ENCODE data around the gene DSEL.

The DSEL gene

GRCh38 chr18:67500522-67501205 is 15.9 kb downstream of the DSEL start:
- DNase-seq, result no peak

- DNase-seq, result no peak
Measured at GRCh38 chr18:67496469-67496868, 20.1 kb downstream of the DSEL start.

- DNase-seq, result no peak
Measured at GRCh38 chr18:67486534-67486933, 30.0 kb downstream of the DSEL start.

- no peak for DNase-seq
Measured at GRCh38 chr18:67485655-67486054, 30.9 kb downstream of the DSEL start.

- no peak for DNase-seq
Measured at GRCh38 chr18:67484458-67484857, 32.1 kb downstream of the DSEL start.

- DNase-seq, result no peak
Measured at GRCh38 chr18:67483952-67484351, 32.6 kb downstream of the DSEL start.

GRCh38 chr18:67483237-67483636 is 33.3 kb downstream of the DSEL start:
- DNase-seq, result no peak

- DNase-seq, result no peak
Measured at GRCh38 chr18:67478249-67478648, 38.3 kb downstream of the DSEL start.

GRCh38 chr18:67477522-67477921 is 39.0 kb downstream of the DSEL start:
- DNase-seq, result no peak

GRCh38 chr18:67476585-67476984 is 39.9 kb downstream of the DSEL start:
- no peak for DNase-seq

GRCh38 chr18:67475673-67476072 is 40.8 kb downstream of the DSEL start:
- DNase-seq, result no peak

GRCh38 chr18:67468038-67468437 is 48.5 kb downstream of the DSEL start:
- no peak for DNase-seq

GRCh38 chr18:67467188-67467587 is 49.3 kb downstream of the DSEL start:
- DNase-seq, result no peak

- no peak for DNase-seq
Measured at GRCh38 chr18:67464499-67464898, 52.0 kb downstream of the DSEL start.

- no peak for DNase-seq
Measured at GRCh38 chr18:67463829-67464228, 52.7 kb downstream of the DSEL start.

GRCh38 chr18:67456711-67457110 is 59.8 kb downstream of the DSEL start:
- no peak for DNase-seq

All from CD4-positive, alpha-beta T cell treated with Interleukin-6 for 4 hours (primary cell).